ENCODE results near the gene SPOP.

DNA sequence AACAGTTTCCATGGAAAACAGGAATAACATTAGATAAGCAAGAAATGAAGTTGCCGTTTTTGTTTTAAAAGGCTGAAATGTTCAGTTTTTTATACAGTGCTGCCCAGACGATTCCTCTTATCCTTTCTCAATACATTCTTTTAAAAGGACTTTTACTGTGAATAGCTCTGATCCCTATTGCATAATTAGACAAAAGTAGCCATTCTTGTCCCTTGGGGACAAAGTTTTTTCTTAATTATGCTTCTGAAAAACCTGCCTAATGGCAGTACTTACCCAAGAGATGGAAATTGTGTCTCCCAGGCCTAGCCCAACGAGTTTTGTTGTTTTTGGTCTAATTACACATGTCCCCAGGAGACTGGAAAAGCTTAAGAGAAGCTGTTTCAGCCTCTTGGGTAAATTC lies 74.7 kb downstream of the SPOP start:
- no peak for TF ChIP-seq POLR2A (IDR thresholded peaks at IDR 0.05)
- TF ChIP-seq, protein P1, sequence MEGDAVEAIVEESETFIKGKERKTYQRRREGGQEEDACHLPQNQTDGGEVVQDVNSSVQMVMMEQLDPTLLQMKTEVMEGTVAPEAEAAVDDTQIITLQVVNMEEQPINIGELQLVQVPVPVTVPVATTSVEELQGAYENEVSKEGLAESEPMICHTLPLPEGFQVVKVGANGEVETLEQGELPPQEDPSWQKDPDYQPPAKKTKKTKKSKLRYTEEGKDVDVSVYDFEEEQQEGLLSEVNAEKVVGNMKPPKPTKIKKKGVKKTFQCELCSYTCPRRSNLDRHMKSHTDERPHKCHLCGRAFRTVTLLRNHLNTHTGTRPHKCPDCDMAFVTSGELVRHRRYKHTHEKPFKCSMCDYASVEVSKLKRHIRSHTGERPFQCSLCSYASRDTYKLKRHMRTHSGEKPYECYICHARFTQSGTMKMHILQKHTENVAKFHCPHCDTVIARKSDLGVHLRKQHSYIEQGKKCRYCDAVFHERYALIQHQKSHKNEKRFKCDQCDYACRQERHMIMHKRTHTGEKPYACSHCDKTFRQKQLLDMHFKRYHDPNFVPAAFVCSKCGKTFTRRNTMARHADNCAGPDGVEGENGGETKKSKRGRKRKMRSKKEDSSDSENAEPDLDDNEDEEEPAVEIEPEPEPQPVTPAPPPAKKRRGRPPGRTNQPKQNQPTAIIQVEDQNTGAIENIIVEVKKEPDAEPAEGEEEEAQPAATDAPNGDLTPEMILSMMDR (IDR thresholded peaks at IDR 0.05 in 4 of 5, conservative IDR thresholded peaks at IDR 0.05 in 1 of 5), result no peak

Data from gastrocnemius medialis (tissue), 4 donors.